Epithelial cell of esophagus (primary cell): ENCODE results near the gene IZUMO4.
"Not testable (repeated sequence)": the region's sequence is repeated elsewhere in the genome, so short reads cannot be mapped to it uniquely, and the experiment has no call there.

Source experiments
- DNase-seq: peaks from one replicate; pipeline ENCODE4 v3.0.0; 2010; ENCODE audit warnings: low read depth
- H3K4me3 ChIP-seq: 2 replicates; pipeline ENCODE4 v1.5.1; 2011; ENCODE audit warnings: mild to moderate bottlenecking, low read length, control low read depth
- CTCF ChIP-seq: IDR thresholded peaks from 2 replicates; pipeline ENCODE4 v1.5.1; 2011; ENCODE audit warnings: low read depth, mild to moderate bottlenecking, low read length, control low read depth, inconsistent platforms; ENCODE audit not compliant: insufficient read depth; ENCODE audit errors: missing control alignments

IZUMO4 gene

GRCh38 chr19:2079865-2080301 is 16.8 kb upstream of the IZUMO4 start:
- no peak for DNase-seq
- H3K4me3 ChIP-seq = no peak overlapping the region
- TF ChIP-seq CTCF = no peak

GRCh38 chr19:2080336-2080988 is 16.3 kb upstream of the IZUMO4 start:
- no peak overlapping the region for H3K4me3 ChIP-seq
- DNase-seq = peak; percentile 55
- no peak for TF ChIP-seq CTCF

- TF ChIP-seq CTCF = no peak
- no peak for DNase-seq
- H3K4me3 ChIP-seq = no peak overlapping the region
Measured at GRCh38 chr19:2081873-2082810, 14.6 kb upstream of the IZUMO4 start.

GRCh38 chr19:2083174-2083854 is 13.4 kb upstream of the IZUMO4 start:
- DNase-seq = no peak
- no peak for TF ChIP-seq CTCF
- no peak overlapping the region for H3K4me3 ChIP-seq

- peak; percentile 52 for DNase-seq
- TF ChIP-seq CTCF = no peak
- no peak overlapping the region for H3K4me3 ChIP-seq
Measured at GRCh38 chr19:2084993-2085720, 11.6 kb upstream of the IZUMO4 start.

GRCh38 chr19:2086695-2087620 is 9.8 kb upstream of the IZUMO4 start:
- peak; percentile 94 for DNase-seq
- not testable (repeated sequence) for H3K4me3 ChIP-seq
